DLD1 (cell line): ENCODE data around the gene ARHGAP15.

Experiments
- in situ Hi-C: cut with HindIII; loops from 2 replicates; pipeline ENCODE4 v1.10.0; 2017; ENCODE audit warnings: low sequenced_read_pairs

ARHGAP15 gene

GRCh38 chr2:143700865-143701264 lies 571.6 kb downstream of the ARHGAP15 start:
- in situ Hi-C loops = no loop called here

- in situ Hi-C loops = no loop called here
Observed at GRCh38 chr2:143701785-143702184, 572.6 kb downstream of the ARHGAP15 start.

- in situ Hi-C loops = no loop called here
Observed at GRCh38 chr2:143702931-143703330, 573.7 kb downstream of the ARHGAP15 start.

GRCh38 chr2:143704451-143705106 lies 575.4 kb downstream of the ARHGAP15 start:
- in situ Hi-C loops = no loop called here

- in situ Hi-C loops = no loop called here
Observed at GRCh38 chr2:143705108-143705707, 576.0 kb downstream of the ARHGAP15 start.

GRCh38 chr2:143706354-143706753 lies 577.1 kb downstream of the ARHGAP15 start:
- in situ Hi-C loops = no loop called here

- in situ Hi-C loops = no loop called here
Observed at GRCh38 chr2:143708682-143709081, 579.5 kb downstream of the ARHGAP15 start.

GRCh38 chr2:143710196-143710595 lies 581.0 kb downstream of the ARHGAP15 start:
- in situ Hi-C loops = no loop called here

GRCh38 chr2:143710879-143711278 lies 581.7 kb downstream of the ARHGAP15 start:
- in situ Hi-C loops = no loop called here

- in situ Hi-C loops = no loop called here
Observed at GRCh38 chr2:143716522-143716921, 587.3 kb downstream of the ARHGAP15 start.

- in situ Hi-C loops = no loop called here
Observed at GRCh38 chr2:143717053-143717452, 587.8 kb downstream of the ARHGAP15 start.

GRCh38 chr2:143717536-143718168 lies 588.4 kb downstream of the ARHGAP15 start:
- in situ Hi-C loops = no loop called here

- in situ Hi-C loops = no loop called here
Observed at GRCh38 chr2:143718745-143719144, 589.5 kb downstream of the ARHGAP15 start.

- in situ Hi-C loops = no loop called here
Observed at GRCh38 chr2:143719406-143719805, 590.2 kb downstream of the ARHGAP15 start.

GRCh38 chr2:143720095-143720664 lies 591.0 kb downstream of the ARHGAP15 start:
- in situ Hi-C loops = no loop called here

GRCh38 chr2:143725400-143725799 lies 596.2 kb downstream of the ARHGAP15 start:
- in situ Hi-C loops = no loop called here

GRCh38 chr2:143726151-143726845 lies 597.1 kb downstream of the ARHGAP15 start:
- in situ Hi-C loops = no loop called here

GRCh38 chr2:143728498-143728897 lies 599.3 kb downstream of the ARHGAP15 start:
- in situ Hi-C loops = no loop called here

GRCh38 chr2:143729296-143729814 lies 600.1 kb downstream of the ARHGAP15 start:
- in situ Hi-C loops = no loop called here

GRCh38 chr2:143730155-143730952 lies 601.1 kb downstream of the ARHGAP15 start:
- in situ Hi-C loops = no loop called here
